VCaP (cell line): ENCODE results near the gene KCNIP4.

ENCODE experiments used
- H3K27ac ChIP-seq: fragments of 450-650 bp; 2 replicates; pipeline ENCODE4 v1.5.1; 2017
- CTCF ChIP-seq: fragments of 450-650 bp; conservative IDR thresholded peaks from 2 replicates; pipeline ENCODE4 v1.5.1; 2017; ENCODE audit warnings: mild to moderate bottlenecking, moderate library complexity

KCNIP4 gene

DNA sequence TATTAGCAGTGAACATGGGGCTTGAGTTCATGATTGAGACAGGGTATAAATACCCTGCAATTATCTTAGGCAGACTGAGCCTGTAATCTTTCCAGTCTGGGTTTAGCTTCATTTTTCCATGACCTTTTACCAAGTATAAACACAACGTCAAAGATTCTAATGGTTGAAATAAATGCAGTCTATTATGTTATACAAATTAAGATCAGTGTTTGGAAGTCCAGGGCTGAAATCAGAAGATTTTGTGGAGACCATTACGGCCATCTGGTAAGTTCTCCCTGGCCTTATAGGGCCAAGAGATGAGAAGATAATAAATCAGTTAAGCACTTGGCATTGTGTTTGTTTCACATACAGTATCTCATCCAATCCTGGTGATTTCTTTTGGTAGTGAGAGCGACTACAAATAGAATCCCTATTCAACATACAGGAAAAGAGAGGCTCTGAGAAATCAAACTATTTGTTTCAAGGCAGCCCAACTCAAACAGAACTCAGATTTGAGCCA lies 822.5 kb downstream of the KCNIP4 start:
- TF ChIP-seq CTCF: no peak

DNA sequence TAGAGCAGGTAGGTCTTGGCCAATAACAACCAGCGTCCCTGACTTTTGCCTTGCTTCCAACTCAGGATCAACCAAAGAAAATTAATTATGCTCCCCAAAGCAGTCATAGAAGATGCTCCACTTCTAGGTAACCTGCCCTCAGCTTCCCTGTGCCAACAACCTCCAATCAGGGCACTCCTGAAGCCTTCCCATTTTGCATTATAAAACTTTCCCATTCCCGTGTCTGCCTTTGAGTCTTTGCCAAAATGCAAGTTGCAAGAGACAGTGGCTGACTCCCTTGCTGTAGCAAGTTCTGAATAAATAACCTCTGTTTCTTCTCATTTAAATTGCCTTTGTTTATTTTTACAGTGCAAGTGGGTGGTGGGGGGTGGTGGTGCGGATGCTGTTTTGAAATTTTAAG lies 830.3 kb downstream of the KCNIP4 start:
- no peak for TF ChIP-seq CTCF

More for the DNA sequence above, 822.5 kb downstream of the KCNIP4 start:
- no peak overlapping the region for H3K27ac ChIP-seq

GRCh38 chr4:21117541-21118180 lies 830.9 kb downstream of the KCNIP4 start:
- no peak for TF ChIP-seq CTCF

More for the DNA sequence above, 830.3 kb downstream of the KCNIP4 start:
- H3K27ac ChIP-seq: no peak overlapping the region

DNA sequence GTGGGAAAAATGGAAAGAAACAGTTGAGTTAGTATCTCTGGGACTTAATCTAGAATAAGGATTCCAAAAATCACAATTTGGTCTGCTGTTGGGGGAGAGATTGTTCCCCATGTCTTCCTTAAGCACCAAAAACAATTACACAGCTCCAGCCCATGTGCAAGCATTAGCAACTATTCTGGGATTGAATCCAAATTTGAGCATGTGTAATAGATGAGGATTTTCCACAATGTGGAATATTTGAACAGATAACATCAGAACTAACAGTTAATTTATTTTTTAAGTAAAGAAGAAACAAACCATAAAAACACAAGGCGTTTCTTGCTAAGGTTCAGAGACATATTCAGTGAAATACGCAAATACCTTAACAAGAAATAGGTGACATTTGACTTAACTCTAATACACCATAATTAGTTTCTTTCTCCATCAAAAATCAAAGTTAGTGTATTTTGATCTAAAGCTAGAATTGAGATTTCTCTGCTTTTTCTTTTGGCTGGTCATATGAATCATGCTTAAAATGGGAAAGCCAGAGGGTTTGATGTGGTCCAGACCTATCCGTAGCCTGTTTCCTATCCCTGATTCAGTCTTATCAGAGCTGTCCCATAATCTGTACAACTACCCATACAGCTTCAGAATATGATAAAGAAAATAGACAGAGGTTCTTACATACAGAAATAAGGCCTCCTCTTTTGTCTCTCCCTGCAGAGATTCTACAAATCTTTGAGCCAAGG lies 834.9 kb downstream of the KCNIP4 start:
- no peak for TF ChIP-seq CTCF
- no peak overlapping the region for H3K27ac ChIP-seq

More at GRCh38 chr4:21117541-21118180, 830.9 kb downstream of the KCNIP4 start:
- H3K27ac ChIP-seq: no peak overlapping the region

DNA sequence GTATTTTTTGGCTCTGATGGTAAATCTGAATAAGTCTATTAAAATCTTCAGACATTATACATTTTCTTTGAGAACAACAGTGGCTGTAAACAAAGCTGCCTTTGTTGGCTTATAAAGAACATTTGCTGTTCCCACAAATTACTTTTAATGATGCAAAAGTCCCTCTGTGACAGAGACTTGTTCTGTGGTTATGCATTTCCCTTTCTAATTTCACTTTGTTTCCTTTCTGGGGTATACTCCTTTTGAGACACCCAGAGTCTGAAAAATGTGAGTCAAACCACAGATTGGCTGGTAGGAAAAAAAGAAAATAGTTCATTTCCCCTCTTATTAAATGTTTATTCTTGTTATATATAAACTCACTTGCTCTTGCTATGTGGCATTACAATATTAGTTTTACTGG lies 845.9 kb downstream of the KCNIP4 start:
- TF ChIP-seq CTCF: no peak
- H3K27ac ChIP-seq: no peak overlapping the region

- no peak overlapping the region for H3K27ac ChIP-seq
- no peak for TF ChIP-seq CTCF
Observed at GRCh38 chr4:21097865-21098264, 850.7 kb downstream of the KCNIP4 start.

DNA sequence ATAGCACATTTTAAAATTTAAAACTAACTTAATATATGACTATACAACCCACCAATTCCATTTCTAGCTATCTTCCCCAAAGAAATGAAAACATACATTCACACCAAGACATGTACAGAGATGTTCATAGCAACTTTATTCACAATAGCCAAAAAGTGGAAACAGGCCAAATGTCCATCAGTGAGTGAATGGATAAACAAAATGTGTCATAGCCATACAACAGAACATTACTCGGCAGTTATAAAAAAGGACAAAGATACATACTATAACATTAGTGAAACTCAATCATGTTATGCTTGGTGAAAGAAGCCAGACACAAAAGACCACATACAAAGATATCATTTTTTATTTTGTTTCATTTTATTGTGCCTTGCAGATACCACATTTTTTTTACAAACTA lies 851.5 kb downstream of the KCNIP4 start:
- H3K27ac ChIP-seq: no peak overlapping the region
- TF ChIP-seq CTCF: no peak
